Neural crest cell (in vitro differentiated cells): ENCODE data around the gene FBXO45. TPM values are rescaled to one million over a fixed set of nuclear protein-coding genes. Genes with fewer than 3 reads are reported as not detected.
"Not testable (repeated sequence)": the region's sequence is repeated elsewhere in the genome, so short reads cannot be mapped to it uniquely, and the experiment has no call there.

Experiments used
- DNase-seq: peaks from one replicate; pipeline ENCODE4 v3.0.0; 2021; ENCODE audit warnings: low read depth, mixed read lengths, low spot score
- H3K27ac Mint-ChIP-seq: one replicate; pipeline ENCODE4 v1.8.0; 2021; ENCODE audit warnings: mild to moderate bottlenecking, mixed read lengths; ENCODE audit not compliant: unreplicated experiment
- H3K27me3 Mint-ChIP-seq: 2 replicates; pipeline ENCODE4 v1.8.0; 2021; ENCODE audit warnings: low read depth, mild to moderate bottlenecking, mixed read lengths
- H3K36me3 Mint-ChIP-seq: 2 replicates; pipeline ENCODE4 v1.8.0; 2021; ENCODE audit warnings: low read depth, mild to moderate bottlenecking, mixed read lengths
- H3K4me1 Mint-ChIP-seq: 2 replicates; pipeline ENCODE4 v1.8.0; 2021; ENCODE audit warnings: mixed read lengths
- H3K4me3 Mint-ChIP-seq: one replicate; pipeline ENCODE4 v1.8.0; 2021; ENCODE audit warnings: mild to moderate bottlenecking, mixed read lengths
- H3K9me3 Mint-ChIP-seq: 2 replicates; pipeline ENCODE4 v1.8.0; 2021; ENCODE audit warnings: mixed read lengths
- CTCF ChIP-seq: fragments of 200-600 bp; sonication (generic); conservative IDR thresholded peaks from 2 replicates; pipeline ENCODE4 v1.5.0; 2021; ENCODE audit warnings: antibody characterized with exemption, mild to moderate bottlenecking
- long read RNA-seq: library from polyadenylated mRNA; unstranded; transcript quantifications from one replicate; pipeline ENCODE4 v2.0.0, GENCODE V29; 2020
- total RNA-seq: library from RNA; stranded (reverse); gene quantifications from 2 replicates; pipeline ENCODE4 v1.2.1, GENCODE V29; 2021

FBXO45 gene
- total RNA-seq: 16.9 and 17.9 TPM in 2 replicates
- long read RNA-seq, partial matches to known transcripts: 0 of 5 reads
- long read RNA-seq, other reads (novel, unspliced or antisense): 4 of 5 reads

- peaks cover 22% of the 10 kb centered on the region for H3K4me1 Mint-ChIP-seq
- H3K27me3 Mint-ChIP-seq: no peaks in the 10 kb centered on the region
- peak within 1 kb of the TSS; percentile 98 for H3K4me3 Mint-ChIP-seq
- H3K27ac Mint-ChIP-seq: peak within 1 kb of the TSS; percentile 98
- TF ChIP-seq CTCF: no peak
- DNase-seq: peak; percentile 88
- H3K9me3 Mint-ChIP-seq: no peaks in the 10 kb centered on the region
- H3K36me3 Mint-ChIP-seq: no peaks in the 10 kb centered on the region
These were observed at the start of gene FBXO45, which contains the start of gene WDR53 for GRCh38 chr3:196568246-196569002. Gene FBXO45, plus strand, starts transcription at chr3:196568660. Its CDS starts 325 bp downstream, at chr3:196568985. Gene WDR53, minus strand, starts transcription at chr3:196568554. Its CDS starts 7,079 bp downstream, at chr3:196561475.

GRCh38 chr3:196518966-196519717 is 49.3 kb upstream of the FBXO45 start:
- Mint-ChIP-seq H3K9me3 (peaks cover 32% of the 10 kb centered on the region), H3K4me1 (no peaks in the 10 kb centered on the region), H3K36me3 (peaks cover 25% of the 10 kb centered on the region), H3K4me3 (no peak overlapping the region), H3K27me3 (no peaks in the 10 kb centered on the region), H3K27ac (no peak overlapping the region)
- peak; percentile 53 for TF ChIP-seq CTCF
- DNase-seq: peak; percentile 45

GRCh38 chr3:196519718-196520082 is 48.8 kb upstream of the FBXO45 start:
- Mint-ChIP-seq H3K9me3 (peaks cover 32% of the 10 kb centered on the region), H3K27ac (no peak overlapping the region), H3K36me3 (peaks cover 25% of the 10 kb centered on the region), H3K4me1 (no peaks in the 10 kb centered on the region), H3K4me3 (no peak overlapping the region), H3K27me3 (no peaks in the 10 kb centered on the region)
- no peak for TF ChIP-seq CTCF
- no peak for DNase-seq

GRCh38 chr3:196521291-196521690 is 47.2 kb upstream of the FBXO45 start:
- Mint-ChIP-seq H3K9me3 (peaks cover 30% of the 10 kb centered on the region), H3K36me3 (peaks cover 23% of the 10 kb centered on the region)
- H3K27me3 Mint-ChIP-seq, DNase-seq, H3K4me1 Mint-ChIP-seq, H3K27ac Mint-ChIP-seq, H3K4me3 Mint-ChIP-seq: not testable (repeated sequence)

- peaks cover 21% of the 10 kb centered on the region for H3K36me3 Mint-ChIP-seq
These were observed 44.6 kb upstream of the FBXO45 start for GRCh38 chr3:196523841-196524240.

More at GRCh38 chr3:196523841-196524240, 44.6 kb upstream of the FBXO45 start:
- no peak for TF ChIP-seq CTCF
- no peaks in the 10 kb centered on the region for H3K4me1 Mint-ChIP-seq
- no peak overlapping the region for H3K4me3 Mint-ChIP-seq
- DNase-seq: no peak
- peaks cover 24% of the 10 kb centered on the region for H3K9me3 Mint-ChIP-seq
- H3K27ac Mint-ChIP-seq: no peak overlapping the region
- H3K27me3 Mint-ChIP-seq: peaks cover 3% of the 10 kb centered on the region
